ENCODE measurements around the gene SMG6.

SMG6 gene

GRCh38 chr17:2064980-2065785 is 238.4 kb downstream of the SMG6 start (continued):
- TF ChIP-seq ZNF362 (tag by site-specific recombination; IDR thresholded peaks at IDR 0.05) (no peak), KLF17 (tag by site-specific recombination; IDR thresholded peaks at IDR 0.05) (peak; percentile 86; the same call in 1 of the 2 replicates), ZFP37 (tag by site-specific recombination; IDR thresholded peaks at IDR 0.05) (no peak), CTCF (tag by site-specific recombination; IDR thresholded peaks at IDR 0.05) (peak; percentile 77), ZNF37A (tag by site-specific recombination; IDR thresholded peaks at IDR 0.05) (no peak), ZNF555 (tag by site-specific recombination; conservative IDR thresholded peaks at IDR 0.05) (no peak), MZF1 (tag by site-specific recombination; IDR thresholded peaks at IDR 0.05; ENCODE audit: borderline replicate concordance) (no peak), ZNF785 (tag by site-specific recombination; IDR thresholded peaks at IDR 0.05) (no peak), ZNF571 (tag by site-specific recombination; IDR thresholded peaks at IDR 0.05) (no peak), PRDM10 (tag by site-specific recombination; IDR thresholded peaks at IDR 0.05) (peak; percentile 75), ZNF366 (tag by site-specific recombination; conservative IDR thresholded peaks at IDR 0.05) (no peak), ZNF530 (tag by site-specific recombination; IDR thresholded peaks at IDR 0.05; ENCODE audit: low read depth) (no peak), REPIN1 (tag by site-specific recombination; IDR thresholded peaks at IDR 0.05; ENCODE audit: low read depth) (no peak), ZNF280D (tag by site-specific recombination; IDR thresholded peaks at IDR 0.05) (no peak), ZNF2 (tag by site-specific recombination; IDR thresholded peaks at IDR 0.05) (peak; percentile 66; the same call in 1 of the 2 replicates), ZBTB20 (tag by site-specific recombination; IDR thresholded peaks at IDR 0.05) (no peak), YY1 (tag by site-specific recombination; IDR thresholded peaks at IDR 0.05) (no peak), ZNF223 (tag by site-specific recombination; IDR thresholded peaks at IDR 0.05) (no peak), HOXA7 (CRISPR knock-in tag; IDR thresholded peaks at IDR 0.05; ENCODE audit: borderline replicate concordance) (no peak), ZNF521 (tag by site-specific recombination; IDR thresholded peaks at IDR 0.05) (no peak), ZNF132 (tag by site-specific recombination; IDR thresholded peaks at IDR 0.05; ENCODE audit: borderline replicate concordance) (no peak), ZBTB21 (tag by site-specific recombination; IDR thresholded peaks at IDR 0.05) (no peak), HOXC10 (CRISPR knock-in tag; IDR thresholded peaks at IDR 0.05) (no peak), ZNF341 (tag by site-specific recombination; IDR thresholded peaks at IDR 0.05; ENCODE audit: low read depth) (no peak), ZEB2 (tag by site-specific recombination; IDR thresholded peaks at IDR 0.05) (peak; percentile 51), ZNF174 (tag by site-specific recombination; IDR thresholded peaks at IDR 0.05) (no peak), ZNF449 (tag by site-specific recombination; IDR thresholded peaks at IDR 0.05) (no peak), ZNF792 (tag by site-specific recombination; IDR thresholded peaks at IDR 0.05) (no peak), ZNF768 (tag by site-specific recombination; IDR thresholded peaks at IDR 0.05) (no peak)
